HepG2 (cell line): ENCODE results near the gene PHRF1. TPM values are rescaled to one million over a fixed set of nuclear protein-coding genes. Genes with fewer than 3 reads are reported as not detected.

Experiments used
- ATAC-seq: fragments of 200-7000 bp; cut with Tn5 transposase; 3 replicates; pipeline ENCODE4 v1.9.1; 2020; ENCODE audit warnings: mild to moderate bottlenecking, moderate library complexity
- BruUV-seq: library from RNA; stranded (reverse); fragments of 400-500 nt; replicated peaks from 2 replicates; lab custom pipeline; 2021; lab: Mats Ljungman, UMichigan
- CTCF ChIA-PET: fragments of 300-600 bp; formaldehyde crosslinking; extraction: SDS; loops from one replicate; lab custom pipeline; 2021; ENCODE audit warnings: low total read pairs, inconsistent platforms, low intra/inter-chr PET ratio; lab: Yijun Ruan, JAX
- POLR2A ChIA-PET: fragments of 350-600 bp; sonication (Branson Sonifier 250); formaldehyde crosslinking; loops from one replicate; lab custom pipeline; 2020; ENCODE audit warnings: antibody characterized with exemption, inconsistent platforms; lab: Yijun Ruan, JAX
- DNase-seq: peaks from one replicate; pipeline ENCODE4 v3.0.0-alpha.2; 2015; ENCODE audit warnings: low spot score
- FAIRE-seq: peaks from 3 replicates; lab custom pipeline; 2011; peaks lifted over from hg19 to GRCh38; lab: Jason Lieb, UNC
- H2AFZ ChIP-seq: one replicate; pipeline ENCODE4 v1.6.1; 2011; ENCODE audit warnings: low read length, inconsistent platforms
- H3K27ac ChIP-seq: fragments of 300-600 bp; 3 replicates; pipeline ENCODE4 v1.8.0; 2011; ENCODE audit warnings: mixed run types, mild to moderate bottlenecking, mixed read lengths, low read length, inconsistent platforms; ENCODE audit not compliant: insufficient read depth; ENCODE audit errors: extremely low read length
- H3K27me3 ChIP-seq, 2 experiments: fragments of 200-600 bp in 1 of 2; 2 replicates in 1 of 2; 3 replicates in 1 of 2; pipeline versions ENCODE4 v1.6.0 to v1.8.0; 2011; ENCODE audit warnings: low read length in 2 of 2, mild to moderate bottlenecking in 2 of 2, moderate library complexity in 2 of 2, inconsistent platforms in 1 of 2; ENCODE audit not compliant: insufficient read depth in 2 of 2, control insufficient read depth in 1 of 2
- H3K36me3 ChIP-seq, 2 experiments: fragments of 200-600 bp in 1 of 2; replicated peaks in 1 of 2; 2 replicates in 1 of 2; 3 replicates in 1 of 2; pipeline versions ENCODE4 v1.5.1 to v1.8.0; 2011; ENCODE audit warnings: low read length in 2 of 2, inconsistent platforms in 1 of 2; ENCODE audit not compliant: insufficient read depth in 2 of 2, control insufficient read depth in 1 of 2
- H3K4me1 ChIP-seq: 2 replicates; pipeline ENCODE4 v1.5.1; 2012; ENCODE audit warnings: low read length, inconsistent platforms; ENCODE audit not compliant: insufficient read depth
- H3K4me2 ChIP-seq: 2 replicates; pipeline ENCODE4 v1.6.0; 2011; ENCODE audit warnings: low read depth, low read length, inconsistent platforms
- H3K4me3 ChIP-seq, 3 experiments: fragments of 200-600 bp in 1 of 3; sonication (generic), shearing (Covaris generic) in 1 of 3; replicated peaks in 1 of 3; 2 replicates each; pipeline ENCODE4 v1.5.1; 2011 to 2016; ENCODE audit warnings: low read length in 3 of 3, inconsistent platforms in 2 of 3, low read depth in 2 of 3, mild to moderate bottlenecking in 2 of 3, control low read depth in 1 of 3, mixed read lengths in 1 of 3; ENCODE audit not compliant: insufficient read depth in 1 of 3
- H3K79me2 ChIP-seq: one replicate; pipeline ENCODE4 v1.6.1; 2011; ENCODE audit warnings: low read length, inconsistent platforms; ENCODE audit not compliant: insufficient read depth
- H3K9ac ChIP-seq: 2 replicates; pipeline ENCODE4 v1.6.0; 2011; ENCODE audit warnings: mild to moderate bottlenecking, low read depth, low read length, inconsistent platforms; ENCODE audit not compliant: insufficient read depth
- H3K9me3 ChIP-seq: 2 replicates; pipeline ENCODE4 v1.5.1; 2012; ENCODE audit warnings: mild to moderate bottlenecking, low read length
- H4K20me1 ChIP-seq: 2 replicates; pipeline ENCODE4 v1.6.0; 2011; ENCODE audit warnings: inconsistent platforms, mild to moderate bottlenecking, low read length, moderate library complexity; ENCODE audit not compliant: insufficient read depth
- ASH2L ChIP-seq: fragments of 300-600, 200-600 bp; sonication (generic); IDR thresholded peaks from 2 replicates; pipeline ENCODE4 v1.7.0; 2017; ENCODE audit warnings: low read depth, mild to moderate bottlenecking, moderate library complexity, mixed read lengths, low read length; ENCODE audit not compliant: insufficient read length
- HINFP ChIP-seq: sonication (generic); formaldehyde crosslinking; IDR thresholded peaks from 2 replicates; pipeline ENCODE4 v1.4.0; 2020; ENCODE audit warnings: low read depth, mild to moderate bottlenecking, missing genetic modification reagents
- HNF4A ChIP-seq: sonication (generic); formaldehyde crosslinking; IDR thresholded peaks from 2 replicates; pipeline ENCODE4 v1.4.0; 2020; ENCODE audit warnings: missing genetic modification reagents
- KAT8 ChIP-seq: IDR thresholded peaks from 2 replicates; pipeline ENCODE4 v1.6.1; 2016; ENCODE audit warnings: missing genetic modification reagents, missing compliant biosample characterization
- LCORL ChIP-seq, 2 experiments: fragments of 450-650 bp in 1 of 2; sonication (generic) in 1 of 2; formaldehyde crosslinking in 1 of 2; IDR thresholded peaks; 2 replicates each; pipeline versions ENCODE4 v1.5.0 to v1.6.1; 2017 to 2020; ENCODE audit warnings: antibody characterized with exemption in 1 of 2, missing genetic modification reagents in 1 of 2
- MTERF4 ChIP-seq: sonication (generic); formaldehyde crosslinking; IDR thresholded peaks from 2 replicates; pipeline ENCODE4 v1.8.0; 2023; ENCODE audit warnings: mild to moderate bottlenecking, missing genetic modification reagents
- MXD3 ChIP-seq: IDR thresholded peaks from 2 replicates; pipeline ENCODE4 v1.6.1; 2016; ENCODE audit warnings: mild to moderate bottlenecking, missing biosample characterization, missing genetic modification reagents
- NFE2L1 ChIP-seq: sonication (generic); formaldehyde crosslinking; IDR thresholded peaks from 2 replicates; pipeline ENCODE4 v1.4.0; 2020; ENCODE audit warnings: missing genetic modification reagents, mild to moderate bottlenecking, borderline replicate concordance
- NFIC ChIP-seq: IDR thresholded peaks from 2 replicates; pipeline ENCODE4 v1.6.1; 2012; ENCODE audit warnings: mild to moderate bottlenecking, low read length, inconsistent platforms
- REST ChIP-seq, 2 experiments: IDR thresholded peaks; 2 replicates each; pipeline ENCODE4 v1.6.1; 2011 to 2012; ENCODE audit warnings: low read length in 2 of 2, borderline replicate concordance in 1 of 2, low read depth in 1 of 2, mild to moderate bottlenecking in 1 of 2, moderate library complexity in 1 of 2
- SOX6 ChIP-seq, 2 experiments: fragments of 450-650 bp in 1 of 2; sonication (generic) in 1 of 2; formaldehyde crosslinking in 1 of 2; IDR thresholded peaks; 2 replicates each; pipeline versions ENCODE4 v1.4.0 to v1.6.1; 2017 to 2020; ENCODE audit warnings: antibody characterized with exemption in 1 of 2, mild to moderate bottlenecking in 1 of 2, missing genetic modification reagents in 1 of 2
- THAP7 ChIP-seq: sonication (generic); formaldehyde crosslinking; IDR thresholded peaks from 2 replicates; pipeline ENCODE4 v1.8.1; 2023; ENCODE audit warnings: mild to moderate bottlenecking, missing genetic modification reagents
- ZNF12 ChIP-seq: sonication (generic); formaldehyde crosslinking; IDR thresholded peaks from 2 replicates; pipeline ENCODE4 v1.5.0; 2020; ENCODE audit warnings: missing genetic modification reagents
- ZNF263 ChIP-seq: sonication (generic); formaldehyde crosslinking; IDR thresholded peaks from 2 replicates; pipeline ENCODE4 v1.4.0; 2020; ENCODE audit warnings: missing genetic modification reagents
- WGBS: methylation state at CpG from one replicate; pipeline ENCODE4 v1.1.6; 2017; ENCODE audit warnings: low lambda C conversion rate; 5-methylcytosine and 5-hydroxymethylcytosine counted together
- in situ Hi-C: cut with HindIII; loops from 2 replicates; pipeline ENCODE4 v1.10.0; 2017; ENCODE audit warnings: low pct_unique_long_range_greater_than_20kb; ENCODE audit not compliant: extremely low pct_ligation_motif_present
- intact Hi-C: fragments of 100-400 bp; cut with micrococcal nuclease; formaldehyde crosslinking; loops from one replicate; pipeline ENCODE4 v1.10.0; 2022; ENCODE audit not compliant: unreplicated experiment
- polyA plus RNA-seq, 8 experiments: library from polyadenylated mRNA; depleted of rRNA in 3 of 8; stranded (reverse) in 7 of 8; unstranded in 1 of 8; fragments of >200 nt; fragmentation: Illumina TruSeq in 4 of 8; extraction: Trizol in 4 of 8; gene quantifications; 2 replicates each; pipeline versions ENCODE4 v1.2.1 to v1.2.3, GENCODE V29; 2011 to 2016; ENCODE audit warnings: low read depth in 4 of 8, missing spikeins in 1 of 8, mixed read lengths in 1 of 8; ENCODE audit not compliant: insufficient read depth in 1 of 8
- total RNA-seq, 5 experiments: library from RNA; depleted of rRNA; stranded (reverse); fragments of >200 nt; fragmentation: Illumina TruSeq; extraction: Trizol; gene quantifications; 2 replicates each; pipeline ENCODE4 v1.2.3, GENCODE V29; 2016; ENCODE audit warnings: low read depth in 1 of 5

Gene PHRF1
- total and polyA plus RNA-seq, 2 of the 13 experiments (the other 11 are each of a cell fraction or from before 2014, with no cell fraction given) = 8.2 to 16.7 TPM

GRCh38 chr11:577611-577894, 1.3 kb downstream of the PHRF1 start (continued):
- TF ChIP-seq MTERF4 (CRISPR knock-in tag) (no peak), NFIC (no peak), ASH2L (peak; percentile 33), REST (IDR thresholded peaks at IDR 0.05; ENCODE audit: borderline replicate concordance in 1 of 2, low read depth in 1 of 2, low read length in 2 of 2) (no peak), MXD3 (CRISPR knock-in tag) (0 out of 2 replicates have a peak, but pooled peaks have one; percentile 25)

- intact Hi-C loops = no loop called here
- DNase-seq = no peak
- POLR2A ChIA-PET = interaction anchor here (1.3 to 1.6 kb wide), 4 partner anchors 9 to 18 kb away, joined by 3 to 15 read pairs (median 6); partner anchors contain the start of gene LMNTD2
- FAIRE-seq = peak; percentile 56
- Histone ChIP-seq H3K4me2 (peak overlapping the region; percentile 94), H3K27ac (peak overlapping the region; percentile 80), H3K79me2 (peaks cover 58% of the 10 kb centered on the region), H3K4me3 (peak overlapping the region; percentile 78 to 100 (median 92)), H3K9me3 (no peaks in the 10 kb centered on the region), H3K36me3 (peaks cover 8 to 18% of the 10 kb centered on the region in 2 experiments; a peak in 4 of 5 replicates), H4K20me1 (peaks cover 43% of the 10 kb centered on the region), H2AFZ (no peak overlapping the region), H3K27me3 (no peaks in the 10 kb centered on the region; a peak in 1 of 5 replicates), H3K4me1 (peaks cover 48% of the 10 kb centered on the region), H3K9ac (peak overlapping the region; percentile 100; the same call in 1 of the 2 replicates)
- BruUV-seq = no TSS peak
- in situ Hi-C loops = no loop called here
- CTCF ChIA-PET = no interaction called here
- ATAC-seq = no peak
- 44% methylated on average over 17 of the region's 21 CpGs for WGBS
- TF ChIP-seq SOX6 (IDR thresholded peaks at IDR 0.05) (no peak), SOX6 (CRISPR knock-in tag; IDR thresholded peaks at IDR 0.05) (0 out of 2 replicates have a peak, but pooled peaks have one; percentile 11), ZNF263 (CRISPR knock-in tag) (0 out of 2 replicates have a peak, but pooled peaks have one; percentile 15), ZNF12 (CRISPR knock-in tag) (no peak), KAT8 (CRISPR knock-in tag) (no peak), THAP7 (CRISPR knock-in tag) (no peak), HINFP (CRISPR knock-in tag) (no peak), LCORL (IDR thresholded peaks at IDR 0.05) (no peak), LCORL (CRISPR knock-in tag; IDR thresholded peaks at IDR 0.05) (0 out of 2 replicates have a peak, but pooled peaks have one; percentile 42), HNF4A (peak; percentile 85), NFE2L1 (CRISPR knock-in tag) (no peak)
These were observed 2.2 kb downstream of the PHRF1 start for GRCh38 chr11:578276-579035.
